GM21786 (cell line): ENCODE measurements around the gene TPX2.
"Not testable (repeated sequence)": the region's sequence is repeated elsewhere in the genome, so short reads cannot be mapped to it uniquely, and the experiment has no call there.

Experiments
- ATAC-seq: cut with Tn5 transposase; IDR thresholded peaks from one replicate; pipeline ENCODE4 v1.9.1; 2021; ENCODE audit not compliant: unreplicated experiment

TPX2 gene

GRCh38 chr20:31813611-31814010 lies 74.5 kb downstream of the TPX2 start:
- ATAC-seq = no peak

- ATAC-seq = not testable (repeated sequence)
These were observed 75.1 kb downstream of the TPX2 start for GRCh38 chr20:31814142-31814541.

- no peak for ATAC-seq
These were observed 76.5 kb downstream of the TPX2 start for GRCh38 chr20:31815408-31816188.

- no peak for ATAC-seq
These were observed 77.1 kb downstream of the TPX2 start for GRCh38 chr20:31816221-31816620.

GRCh38 chr20:31817461-31817860 lies 78.4 kb downstream of the TPX2 start:
- no peak for ATAC-seq

GRCh38 chr20:31818376-31818908 lies 79.4 kb downstream of the TPX2 start:
- ATAC-seq = no peak

- ATAC-seq = no peak
These were observed 80.1 kb downstream of the TPX2 start, which contains the start of gene MYLK2 for GRCh38 chr20:31819083-31819784. Gene MYLK2 (plus strand): TSS chr20:31819356. CDS start chr20:31819581, 225 bp downstream.

GRCh38 chr20:31820228-31820627 lies 81.1 kb downstream of the TPX2 start:
- no peak for ATAC-seq

GRCh38 chr20:31821427-31821826 lies 82.3 kb downstream of the TPX2 start:
- no peak for ATAC-seq

GRCh38 chr20:31822421-31823330 lies 83.6 kb downstream of the TPX2 start:
- no peak for ATAC-seq

- ATAC-seq = no peak
These were observed 84.5 kb downstream of the TPX2 start for GRCh38 chr20:31823360-31824124.

GRCh38 chr20:31824125-31824485 lies 85.0 kb downstream of the TPX2 start:
- no peak for ATAC-seq

- no peak for ATAC-seq
These were observed 85.6 kb downstream of the TPX2 start for GRCh38 chr20:31824554-31825313.

GRCh38 chr20:31826074-31826473 lies 87.0 kb downstream of the TPX2 start:
- ATAC-seq = no peak

- ATAC-seq = no peak
These were observed 88.0 kb downstream of the TPX2 start for GRCh38 chr20:31827059-31827458.

- ATAC-seq = not testable (repeated sequence)
These were observed 88.9 kb downstream of the TPX2 start for GRCh38 chr20:31828016-31828415.

- no peak for ATAC-seq
These were observed 90.6 kb downstream of the TPX2 start for GRCh38 chr20:31829731-31830130.

GRCh38 chr20:31830406-31830981 lies 91.4 kb downstream of the TPX2 start:
- no peak for ATAC-seq

- no peak for ATAC-seq
These were observed 92.1 kb downstream of the TPX2 start for GRCh38 chr20:31831211-31831610.
